ENCODE data around the gene MAFF.

DNA sequence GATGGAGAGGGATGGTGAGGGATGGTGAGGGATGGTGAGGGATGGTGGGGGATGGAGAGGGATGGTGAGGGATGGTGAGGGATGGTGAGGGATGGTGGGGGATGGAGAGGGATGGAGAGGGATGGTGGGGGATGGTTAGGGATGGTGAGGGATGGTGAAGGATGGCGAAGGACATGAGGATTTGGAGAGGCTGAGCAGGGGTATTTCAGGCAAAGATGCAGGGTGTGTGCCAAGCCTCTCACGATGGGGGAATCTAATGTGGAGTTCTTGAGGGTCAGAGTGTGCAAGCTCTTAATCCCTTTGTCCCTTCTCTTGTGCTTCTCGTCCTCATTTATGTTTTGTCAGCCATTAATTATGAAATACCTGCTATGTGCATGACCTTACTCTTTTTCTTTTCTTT, 12.7 kb upstream of the MAFF start:
- TF ChIP-seq POLR2A (IDR thresholded peaks at IDR 0.05; ENCODE audit: borderline replicate concordance, extremely low read depth, insufficient read depth, insufficient read length) = no peak
- TF ChIP-seq, protein P1, sequence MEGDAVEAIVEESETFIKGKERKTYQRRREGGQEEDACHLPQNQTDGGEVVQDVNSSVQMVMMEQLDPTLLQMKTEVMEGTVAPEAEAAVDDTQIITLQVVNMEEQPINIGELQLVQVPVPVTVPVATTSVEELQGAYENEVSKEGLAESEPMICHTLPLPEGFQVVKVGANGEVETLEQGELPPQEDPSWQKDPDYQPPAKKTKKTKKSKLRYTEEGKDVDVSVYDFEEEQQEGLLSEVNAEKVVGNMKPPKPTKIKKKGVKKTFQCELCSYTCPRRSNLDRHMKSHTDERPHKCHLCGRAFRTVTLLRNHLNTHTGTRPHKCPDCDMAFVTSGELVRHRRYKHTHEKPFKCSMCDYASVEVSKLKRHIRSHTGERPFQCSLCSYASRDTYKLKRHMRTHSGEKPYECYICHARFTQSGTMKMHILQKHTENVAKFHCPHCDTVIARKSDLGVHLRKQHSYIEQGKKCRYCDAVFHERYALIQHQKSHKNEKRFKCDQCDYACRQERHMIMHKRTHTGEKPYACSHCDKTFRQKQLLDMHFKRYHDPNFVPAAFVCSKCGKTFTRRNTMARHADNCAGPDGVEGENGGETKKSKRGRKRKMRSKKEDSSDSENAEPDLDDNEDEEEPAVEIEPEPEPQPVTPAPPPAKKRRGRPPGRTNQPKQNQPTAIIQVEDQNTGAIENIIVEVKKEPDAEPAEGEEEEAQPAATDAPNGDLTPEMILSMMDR (IDR thresholded peaks at IDR 0.05 in 2 of 3, conservative IDR thresholded peaks at IDR 0.05 in 1 of 3; ENCODE audit: borderline replicate concordance in 1 of 3, insufficient read depth in 1 of 3, low read depth in 2 of 3, low read length in 2 of 3) = no peak
